ENCODE results near the gene TPM1. TPM values are rescaled to one million over a fixed set of nuclear protein-coding genes. Genes with fewer than 3 reads are reported as not detected.

The TPM1 gene
- total RNA-seq, 1 experiment from 2014 or later = 748 TPM

- Histone ChIP-seq H3K18ac (ENCODE audit: insufficient read length, low read depth, low read length) (no peak overlapping the region), H2AK5ac (ENCODE audit: insufficient read length, low read length) (no peak overlapping the region), H3K27me3 (ENCODE audit: insufficient read depth, low read length) (no peaks in the 10 kb centered on the region), H3K4me1 (ENCODE audit: insufficient read depth, low read length) (no peaks in the 10 kb centered on the region), H3K79me2 (ENCODE audit: insufficient read depth, low read length) (no peaks in the 10 kb centered on the region), H3K9ac (ENCODE audit: extremely low read depth, insufficient read length, low read length) (no peak overlapping the region), H2BK12ac (ENCODE audit: insufficient read length, low read depth, low read length) (no peak overlapping the region), H4K91ac (ENCODE audit: insufficient read length, low read depth, low read length) (no peak overlapping the region), H2BK5ac (ENCODE audit: insufficient read length, low read length) (no peak overlapping the region), H3K23me2 (ENCODE audit: insufficient read length, low read depth, low read length, poor library complexity, severe bottlenecking) (no peaks in the 10 kb centered on the region), H3K4ac (ENCODE audit: low read depth, low read length) (no peak overlapping the region), H4K20me1 (ENCODE audit: control insufficient read depth, insufficient read depth, insufficient read length) (no peaks in the 10 kb centered on the region), H2BK20ac (ENCODE audit: low read depth, low read length, poor library complexity, severe bottlenecking) (no peak overlapping the region), H4K8ac (replicated peaks; ENCODE audit: insufficient read length, low read depth, low read length) (no peak overlapping the region), H4K5ac (ENCODE audit: insufficient read length, low read depth, low read length) (no peak overlapping the region), H3T11ph (ENCODE audit: low read length) (no peak overlapping the region), H3K23ac (ENCODE audit: insufficient read length, low read depth, low read length) (no peak overlapping the region), H3K79me1 (ENCODE audit: insufficient read depth, low read depth, low read length, poor library complexity, severe bottlenecking) (no peaks in the 10 kb centered on the region), H2BK120ac (ENCODE audit: low read depth, low read length, poor library complexity, severe bottlenecking) (no peak overlapping the region), H3K14ac (ENCODE audit: insufficient read depth, low read length) (no peak overlapping the region), H2AFZ (ENCODE audit: low read length) (no peak overlapping the region), H3K4me2 (ENCODE audit: insufficient read depth, insufficient read length, low read length) (no peak overlapping the region), H3K27ac (ENCODE audit: insufficient read length, low read depth, low read length) (no peak overlapping the region), H3K56ac (ENCODE audit: insufficient read length, low read depth, low read length) (no peak overlapping the region), H2BK15ac (ENCODE audit: low read depth, low read length) (no peak overlapping the region), H3K9me3 (ENCODE audit: control insufficient read depth, low read depth, low read length) (no peaks in the 10 kb centered on the region)
- no peak overlapping the region for H3K4me3 Mint-ChIP-seq
- no CpG with 5 or more reads among the region's 3 CpGs for WGBS (ENCODE audit: extremely low coverage, insufficient read length, low lambda C conversion rate)
- DNase-seq = no peak
- no peaks in the 10 kb centered on the region for H3K9me3 Mint-ChIP-seq
- H3K36me3 Mint-ChIP-seq (ENCODE audit: insufficient read depth in 1 of 3, low read depth in 3 of 3) = peaks cover 42 to 95% (median 91%) of the 10 kb centered on the region in 3 experiments; a peak in 6 of 7 replicates
- no peak for TF ChIP-seq CTCF (conservative IDR thresholded peaks at IDR 0.05)
- peaks cover 23 to 35% of the 10 kb centered on the region in 2 experiments for H3K4me1 Mint-ChIP-seq
- no peaks in the 10 kb centered on the region for H3K27me3 Mint-ChIP-seq (ENCODE audit: low read depth)
- peak overlapping the region in 2 of 3 experiments; percentile 75 to 90; a peak in 2 of 7 replicates for H3K27ac Mint-ChIP-seq
Observed at GRCh38 chr15:63066272-63066671, 23.7 kb downstream of the TPM1 start.

Data from H9 (cell line).